Measurements from ENCODE around the gene AP1S3.

AP1S3 gene

DNA sequence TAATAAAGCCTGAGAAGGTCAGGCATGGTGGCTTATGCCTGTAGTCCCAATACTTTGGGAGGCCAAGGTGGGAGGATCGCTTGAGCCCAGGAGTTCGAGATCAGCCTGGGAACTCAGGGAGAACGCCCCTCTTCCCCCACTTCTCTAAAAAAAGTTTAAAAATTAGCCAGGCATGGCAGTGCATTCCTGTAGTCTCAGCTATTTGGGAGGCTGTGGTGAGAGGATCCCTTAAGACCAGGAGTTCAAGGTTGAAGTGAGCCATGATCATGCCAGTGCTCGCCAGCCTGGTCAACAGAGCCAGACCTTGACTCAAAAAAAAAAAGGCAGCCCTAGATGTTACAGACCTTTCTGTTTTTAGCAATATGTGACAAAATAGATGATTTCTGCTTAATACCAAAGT lies 83.4 kb downstream of the AP1S3 start:
- no peaks in the 10 kb centered on the region for H3K4me1 ChIP-seq (ENCODE audit: control insufficient read depth, insufficient read depth, low read length)
- no peak overlapping the region for H3K9ac ChIP-seq (ENCODE audit: low read depth, low read length)
- H3K9me3 ChIP-seq (ENCODE audit: control insufficient read depth, insufficient read depth, low read length): no peaks in the 10 kb centered on the region
- H3K4me3 ChIP-seq (ENCODE audit: low read depth, low read length): no peak overlapping the region
- no peaks in the 10 kb centered on the region for H3K36me3 ChIP-seq (ENCODE audit: control insufficient read depth, insufficient read depth, low read length)
- no peaks in the 10 kb centered on the region for H3K27me3 ChIP-seq (ENCODE audit: control insufficient read depth, insufficient read depth, low read length)

DNA sequence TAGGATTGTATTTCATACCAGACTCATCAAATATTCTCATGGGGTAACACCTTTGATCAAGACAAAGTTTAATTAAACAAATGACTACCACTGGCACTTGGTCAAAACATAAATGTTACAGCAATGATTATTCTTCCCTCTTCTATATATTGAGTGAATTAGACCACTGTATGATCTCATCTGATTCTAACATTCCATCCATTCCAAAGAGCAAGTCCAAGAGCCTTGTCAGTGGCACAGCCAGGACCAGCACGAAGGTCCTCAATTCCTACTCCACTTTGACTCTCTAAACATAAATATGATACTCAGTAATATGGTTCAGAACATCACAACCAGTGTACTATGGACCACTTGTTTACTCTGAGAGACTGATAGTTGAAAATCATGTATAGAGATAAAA lies 86.4 kb downstream of the AP1S3 start:
- no peaks in the 10 kb centered on the region for H3K4me1 ChIP-seq (ENCODE audit: control insufficient read depth, insufficient read depth, low read length)
- no peaks in the 10 kb centered on the region for H3K9me3 ChIP-seq (ENCODE audit: control insufficient read depth, insufficient read depth, low read length)
- no peaks in the 10 kb centered on the region for H3K36me3 ChIP-seq (ENCODE audit: control insufficient read depth, insufficient read depth, low read length)
- H3K4me3 ChIP-seq (ENCODE audit: low read depth, low read length): no peak overlapping the region
- no peak overlapping the region for H3K9ac ChIP-seq (ENCODE audit: low read depth, low read length)
- no peaks in the 10 kb centered on the region for H3K27me3 ChIP-seq (ENCODE audit: control insufficient read depth, insufficient read depth, low read length)

DNA sequence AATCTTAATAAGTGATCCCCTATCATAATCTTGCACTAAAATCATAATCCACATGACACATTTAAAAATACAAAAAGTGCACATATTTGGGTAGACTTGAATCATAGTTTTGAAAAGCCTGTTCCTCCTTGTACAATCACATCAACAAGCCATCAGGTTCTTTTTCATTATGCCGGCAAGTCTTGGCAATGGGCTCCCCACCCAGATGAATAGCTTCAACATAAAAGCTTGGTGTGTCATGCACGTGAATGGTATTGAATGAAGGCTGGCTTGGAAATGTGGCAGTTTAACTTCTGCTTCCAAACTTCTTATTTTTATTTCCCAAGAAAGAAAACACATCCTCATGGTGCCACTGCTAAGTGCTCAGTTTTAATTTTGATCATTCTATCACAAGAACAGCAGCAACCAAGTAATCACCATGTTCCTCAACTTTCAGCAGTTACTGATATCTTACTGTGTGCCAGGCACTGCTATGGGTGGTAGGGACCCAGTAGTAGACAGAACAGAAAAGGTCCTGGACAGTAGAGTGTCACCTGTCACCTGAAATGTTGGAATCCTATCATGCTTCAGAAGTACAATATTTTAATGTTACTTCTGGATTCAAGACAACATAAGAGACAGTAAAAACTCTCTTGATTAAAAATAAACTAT lies 89.9 kb downstream of the AP1S3 start:
- Histone ChIP-seq H3K4me3 (ENCODE audit: low read depth, low read length) (no peak overlapping the region), H3K9me3 (ENCODE audit: control insufficient read depth, insufficient read depth, low read length) (no peaks in the 10 kb centered on the region), H3K36me3 (ENCODE audit: control insufficient read depth, insufficient read depth, low read length) (no peaks in the 10 kb centered on the region), H3K4me1 (ENCODE audit: control insufficient read depth, insufficient read depth, low read length) (no peaks in the 10 kb centered on the region), H3K27me3 (ENCODE audit: control insufficient read depth, insufficient read depth, low read length) (no peaks in the 10 kb centered on the region), H3K9ac (ENCODE audit: low read depth, low read length) (no peak overlapping the region)

DNA sequence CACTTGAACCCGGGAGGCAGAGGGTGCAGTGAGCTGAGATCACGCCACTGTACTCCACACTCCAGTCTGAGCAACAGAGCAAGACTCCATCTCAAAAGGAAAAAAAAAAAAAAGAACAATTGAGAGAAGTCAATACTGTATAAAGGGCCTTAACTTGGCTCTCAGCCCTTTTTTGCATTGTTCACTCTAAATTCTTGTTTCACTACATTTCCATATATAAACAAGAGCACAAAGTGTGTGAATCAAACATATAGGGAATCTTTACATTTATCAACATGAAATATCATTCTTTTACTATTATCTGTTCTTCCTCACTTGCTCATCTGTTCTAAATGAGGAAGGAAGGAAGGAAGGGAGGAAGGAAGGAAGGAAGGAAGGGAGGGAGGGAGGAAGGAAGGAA lies 90.8 kb downstream of the AP1S3 start:
- H3K4me3 ChIP-seq (ENCODE audit: low read depth, low read length): no peak overlapping the region
- no peaks in the 10 kb centered on the region for H3K27me3 ChIP-seq (ENCODE audit: control insufficient read depth, insufficient read depth, low read length)
- no peaks in the 10 kb centered on the region for H3K9me3 ChIP-seq (ENCODE audit: control insufficient read depth, insufficient read depth, low read length)
- H3K36me3 ChIP-seq (ENCODE audit: control insufficient read depth, insufficient read depth, low read length): no peaks in the 10 kb centered on the region
- H3K4me1 ChIP-seq (ENCODE audit: control insufficient read depth, insufficient read depth, low read length): no peaks in the 10 kb centered on the region
- no peak overlapping the region for H3K9ac ChIP-seq (ENCODE audit: low read depth, low read length)

DNA sequence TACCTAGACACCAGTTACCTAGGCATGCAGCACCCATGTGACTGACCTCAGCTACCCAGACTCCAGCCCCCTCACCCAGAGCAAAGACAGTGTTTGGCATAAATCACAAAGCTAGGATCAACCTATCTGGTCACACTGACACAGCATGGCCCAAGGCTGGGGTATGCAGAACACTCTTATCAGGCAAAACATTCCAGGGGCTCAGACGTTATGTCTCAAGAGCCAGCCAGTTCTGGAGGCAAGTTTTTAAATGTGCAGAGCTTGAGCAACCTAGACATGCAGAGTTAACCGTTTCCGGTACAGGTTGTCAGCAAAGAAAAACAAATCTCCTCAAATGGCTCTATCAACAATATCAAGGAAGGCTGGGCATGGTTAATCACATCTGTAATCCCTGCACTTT lies 92.8 kb downstream of the AP1S3 start:
- H3K27me3 ChIP-seq (ENCODE audit: control insufficient read depth, insufficient read depth, low read length): no peaks in the 10 kb centered on the region

DNA sequence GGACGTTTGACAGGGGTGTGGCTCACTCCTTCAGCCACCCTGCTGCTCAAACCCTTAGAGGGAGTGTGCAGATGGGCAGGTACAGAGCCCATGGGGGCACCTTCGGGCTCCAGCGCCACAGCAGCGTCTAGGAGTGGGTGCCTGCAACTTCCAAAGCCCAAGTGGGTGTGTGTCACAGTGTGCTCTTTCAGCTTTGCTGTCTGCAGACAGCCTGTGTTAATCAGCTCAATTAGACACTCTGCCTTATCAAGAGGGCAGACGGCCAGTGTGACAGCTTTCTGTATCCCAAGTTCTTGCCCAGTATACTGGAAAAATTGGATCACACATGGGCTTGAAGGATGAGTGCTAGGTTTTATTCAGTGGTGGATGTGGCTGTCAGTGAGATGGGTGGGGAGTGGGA lies 96.7 kb downstream of the AP1S3 start:
- no peaks in the 10 kb centered on the region for H3K36me3 ChIP-seq (ENCODE audit: control insufficient read depth, insufficient read depth, low read length)
- H3K9me3 ChIP-seq (ENCODE audit: control insufficient read depth, insufficient read depth, low read length): no peaks in the 10 kb centered on the region
- H3K9ac ChIP-seq (ENCODE audit: low read depth, low read length): no peak overlapping the region
- H3K4me3 ChIP-seq (ENCODE audit: low read depth, low read length): no peak overlapping the region
- no peaks in the 10 kb centered on the region for H3K27me3 ChIP-seq (ENCODE audit: control insufficient read depth, insufficient read depth, low read length)
- H3K4me1 ChIP-seq (ENCODE audit: control insufficient read depth, insufficient read depth, low read length): no peaks in the 10 kb centered on the region

More for the DNA sequence above, 92.8 kb downstream of the AP1S3 start:
- Histone ChIP-seq H3K9ac (ENCODE audit: low read depth, low read length) (no peak overlapping the region), H3K4me3 (ENCODE audit: low read depth, low read length) (no peak overlapping the region), H3K36me3 (ENCODE audit: control insufficient read depth, insufficient read depth, low read length) (no peaks in the 10 kb centered on the region), H3K9me3 (ENCODE audit: control insufficient read depth, insufficient read depth, low read length) (no peaks in the 10 kb centered on the region), H3K4me1 (ENCODE audit: control insufficient read depth, insufficient read depth, low read length) (no peaks in the 10 kb centered on the region)

DNA sequence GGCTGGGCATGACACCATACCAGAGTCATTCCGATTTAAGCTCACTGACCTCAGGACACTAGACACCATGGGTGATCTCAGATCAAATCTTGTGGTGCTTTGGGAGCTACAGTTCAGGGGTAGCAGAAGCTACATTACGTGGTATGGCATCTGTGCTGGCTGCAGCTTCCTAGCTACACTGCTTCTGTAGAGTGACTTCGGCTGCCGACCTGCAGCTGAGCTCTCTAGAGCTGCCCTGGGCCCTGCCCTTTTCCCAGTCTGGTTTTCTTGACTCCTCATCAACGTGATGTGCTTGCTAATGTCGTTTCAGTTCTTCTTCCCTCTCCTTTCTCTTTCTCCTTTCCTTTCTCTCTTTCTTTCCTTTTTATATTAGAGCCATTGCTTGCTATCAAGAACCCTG lies 100.2 kb downstream of the AP1S3 start:
- Histone ChIP-seq H3K9me3 (ENCODE audit: control insufficient read depth, insufficient read depth, low read length) (no peaks in the 10 kb centered on the region), H3K4me3 (ENCODE audit: low read depth, low read length) (no peak overlapping the region), H3K9ac (ENCODE audit: low read depth, low read length) (no peak overlapping the region), H3K4me1 (ENCODE audit: control insufficient read depth, insufficient read depth, low read length) (no peaks in the 10 kb centered on the region), H3K36me3 (ENCODE audit: control insufficient read depth, insufficient read depth, low read length) (no peaks in the 10 kb centered on the region), H3K27me3 (ENCODE audit: control insufficient read depth, insufficient read depth, low read length) (no peaks in the 10 kb centered on the region)

DNA sequence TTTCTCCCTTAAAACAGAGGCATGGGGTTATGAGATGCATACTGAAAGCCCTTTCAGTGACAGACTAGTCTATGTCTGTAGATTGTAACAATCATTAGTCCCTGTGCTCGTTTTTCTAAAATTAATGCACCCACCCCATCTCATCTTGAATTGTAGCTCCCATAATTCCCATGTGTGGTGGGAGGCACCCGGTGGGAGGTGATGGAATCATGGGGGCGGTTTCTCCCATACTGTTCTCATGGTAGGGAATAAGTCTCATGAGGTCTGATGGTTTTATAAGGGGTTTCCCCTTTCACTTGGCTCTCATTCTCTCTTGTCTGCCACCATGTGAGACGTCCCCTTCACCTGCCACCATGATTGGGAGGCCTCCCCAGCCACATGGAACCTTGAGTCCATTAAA lies 100.9 kb downstream of the AP1S3 start:
- H3K4me1 ChIP-seq (ENCODE audit: control insufficient read depth, insufficient read depth, low read length): peaks cover 1% of the 10 kb centered on the region
- H3K36me3 ChIP-seq (ENCODE audit: control insufficient read depth, insufficient read depth, low read length): no peaks in the 10 kb centered on the region
- H3K9me3 ChIP-seq (ENCODE audit: control insufficient read depth, insufficient read depth, low read length): no peaks in the 10 kb centered on the region
- no peaks in the 10 kb centered on the region for H3K27me3 ChIP-seq (ENCODE audit: control insufficient read depth, insufficient read depth, low read length)
- no peak overlapping the region for H3K9ac ChIP-seq (ENCODE audit: low read depth, low read length)
- H3K4me3 ChIP-seq (ENCODE audit: low read depth, low read length): no peak overlapping the region

DNA sequence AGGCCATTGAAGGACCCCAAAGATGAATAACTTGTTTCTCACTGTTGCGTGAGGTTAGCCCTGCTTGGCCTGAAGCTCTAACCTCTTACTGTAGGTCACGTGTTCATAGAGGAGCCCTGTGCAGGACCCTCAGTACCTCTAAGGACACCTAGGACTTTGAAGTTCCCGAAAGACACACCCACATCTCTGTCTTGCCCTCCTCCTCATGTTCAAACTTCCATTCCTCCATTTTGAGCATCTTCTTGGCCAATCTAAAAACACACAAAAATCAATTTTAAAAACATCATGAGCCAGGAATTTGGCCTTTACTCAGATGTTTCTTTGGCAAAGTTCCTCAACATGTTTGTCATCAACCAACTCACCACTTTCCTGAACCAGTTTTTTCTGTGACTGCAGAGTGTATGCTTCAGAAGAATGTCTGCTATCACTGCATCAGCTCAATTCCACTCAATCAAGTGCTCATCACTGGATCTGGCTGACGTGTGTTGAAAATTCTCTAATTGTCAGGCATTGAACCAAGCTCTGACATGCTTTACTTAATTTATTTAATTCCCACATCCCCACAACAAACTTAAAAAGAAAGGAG lies 101.6 kb downstream of the AP1S3 start:
- Histone ChIP-seq H3K9me3 (ENCODE audit: control insufficient read depth, insufficient read depth, low read length) (no peaks in the 10 kb centered on the region), H3K36me3 (ENCODE audit: control insufficient read depth, insufficient read depth, low read length) (no peaks in the 10 kb centered on the region), H3K27me3 (ENCODE audit: control insufficient read depth, insufficient read depth, low read length) (no peaks in the 10 kb centered on the region), H3K9ac (ENCODE audit: low read depth, low read length) (no peak overlapping the region), H3K4me3 (ENCODE audit: low read depth, low read length) (no peak overlapping the region), H3K4me1 (ENCODE audit: control insufficient read depth, insufficient read depth, low read length) (peaks cover 9% of the 10 kb centered on the region)

DNA sequence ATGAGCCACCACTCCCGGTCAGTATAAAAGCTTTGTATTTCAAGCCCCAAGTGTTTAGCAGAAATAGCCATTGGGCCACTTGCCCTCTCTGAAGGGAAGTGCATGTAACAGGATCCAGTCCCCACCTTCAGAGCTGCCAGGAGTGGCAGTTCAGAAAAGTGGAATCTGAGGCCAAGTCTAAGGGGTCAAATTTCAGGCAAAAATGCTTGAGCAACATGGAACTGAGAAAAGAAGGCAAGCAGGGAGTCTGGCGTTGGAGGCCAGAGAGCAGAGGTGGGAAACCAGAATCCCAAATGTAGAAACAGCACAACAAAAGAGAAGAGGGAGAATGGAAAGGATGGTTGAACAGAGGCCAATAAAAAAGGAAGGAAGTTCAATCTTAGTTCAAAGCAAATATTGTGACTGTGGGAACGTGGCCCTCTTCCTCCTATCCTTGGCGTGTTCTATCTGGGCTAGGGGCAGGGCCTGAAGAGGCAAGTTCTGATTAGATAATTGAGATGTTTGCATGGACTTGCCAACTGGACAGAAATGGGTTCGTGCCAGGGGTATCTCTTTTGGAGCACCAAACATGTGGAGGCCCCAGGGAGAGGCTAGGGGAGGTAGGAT lies 102.2 kb downstream of the AP1S3 start:
- no peaks in the 10 kb centered on the region for H3K36me3 ChIP-seq (ENCODE audit: control insufficient read depth, insufficient read depth, low read length)
- H3K4me1 ChIP-seq (ENCODE audit: control insufficient read depth, insufficient read depth, low read length): peaks cover 9% of the 10 kb centered on the region
- H3K9ac ChIP-seq (ENCODE audit: low read depth, low read length): no peak overlapping the region
- no peaks in the 10 kb centered on the region for H3K27me3 ChIP-seq (ENCODE audit: control insufficient read depth, insufficient read depth, low read length)
- H3K4me3 ChIP-seq (ENCODE audit: low read depth, low read length): no peak overlapping the region
- H3K9me3 ChIP-seq (ENCODE audit: control insufficient read depth, insufficient read depth, low read length): no peaks in the 10 kb centered on the region

DNA sequence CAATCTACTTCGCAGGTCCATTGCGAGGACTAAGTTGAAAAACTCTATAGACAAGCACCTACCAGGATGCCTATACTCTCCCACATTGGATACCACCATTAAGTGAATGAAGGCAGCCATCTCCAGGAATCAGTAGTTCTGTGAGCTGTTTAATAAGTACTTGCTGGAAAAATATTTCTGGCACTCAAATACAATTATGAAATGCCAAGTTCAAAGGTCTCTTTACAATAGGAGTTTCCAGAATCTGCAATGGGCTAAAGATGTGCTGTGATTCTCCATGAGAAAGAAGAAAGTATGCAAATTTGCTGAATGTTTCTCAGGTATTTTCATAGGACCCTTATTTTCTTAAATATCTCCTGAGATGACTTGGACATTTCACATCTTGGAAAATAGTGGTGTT lies 103.0 kb downstream of the AP1S3 start:
- Histone ChIP-seq H3K36me3 (ENCODE audit: control insufficient read depth, insufficient read depth, low read length) (no peaks in the 10 kb centered on the region), H3K9me3 (ENCODE audit: control insufficient read depth, insufficient read depth, low read length) (no peaks in the 10 kb centered on the region), H3K9ac (ENCODE audit: low read depth, low read length) (no peak overlapping the region), H3K4me3 (ENCODE audit: low read depth, low read length) (no peak overlapping the region), H3K27me3 (ENCODE audit: control insufficient read depth, insufficient read depth, low read length) (no peaks in the 10 kb centered on the region), H3K4me1 (ENCODE audit: control insufficient read depth, insufficient read depth, low read length) (peaks cover 9% of the 10 kb centered on the region)

DNA sequence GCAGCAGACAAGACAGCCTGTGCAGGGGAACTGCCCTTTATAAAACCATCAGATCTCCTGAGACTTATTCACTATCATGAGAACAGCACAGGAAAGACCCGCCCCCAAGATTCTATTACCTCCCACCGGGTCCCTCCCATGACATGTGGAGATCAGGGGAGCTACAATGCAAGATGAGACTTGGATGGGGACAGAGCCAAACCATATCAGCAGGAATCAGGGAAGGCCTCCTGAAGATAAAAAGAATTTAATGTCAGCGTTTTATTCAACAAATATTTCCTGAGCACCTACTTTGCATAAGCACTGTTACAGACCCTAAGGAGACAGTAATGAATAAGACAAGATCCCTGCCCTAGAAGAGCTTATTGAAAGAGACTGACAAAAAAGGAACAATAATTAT lies 105.0 kb downstream of the AP1S3 start:
- H3K9ac ChIP-seq (ENCODE audit: low read depth, low read length): no peak overlapping the region
- no peaks in the 10 kb centered on the region for H3K9me3 ChIP-seq (ENCODE audit: control insufficient read depth, insufficient read depth, low read length)
- H3K4me3 ChIP-seq (ENCODE audit: low read depth, low read length): no peak overlapping the region
- peaks cover 9% of the 10 kb centered on the region for H3K4me1 ChIP-seq (ENCODE audit: control insufficient read depth, insufficient read depth, low read length)
- H3K36me3 ChIP-seq (ENCODE audit: control insufficient read depth, insufficient read depth, low read length): no peaks in the 10 kb centered on the region
- no peaks in the 10 kb centered on the region for H3K27me3 ChIP-seq (ENCODE audit: control insufficient read depth, insufficient read depth, low read length)
